Uterus (tissue), 2 donors: ENCODE results near the gene LBH.

Experiments
- CTCF ChIP-seq, 4 experiments: fragments of 200-600 bp in 2 of 4; fragments of 450-650 bp in 2 of 4; sonication (generic) in 2 of 4; IDR thresholded peaks; one replicate each; pipeline ENCODE4 v1.5.1; 2016 to 2019; ENCODE audit warnings: antibody characterized with exemption in 4 of 4, mild to moderate bottlenecking in 2 of 4, moderate library complexity in 1 of 4
- POLR2A ChIP-seq, 2 donors: fragments of 450-650 bp; IDR thresholded peaks; one replicate each; pipeline ENCODE4 v1.6.1; 2016; ENCODE audit warnings: antibody characterized with exemption in 2 of 2, mild to moderate bottlenecking in 1 of 2, moderate library complexity in 1 of 2

- TF ChIP-seq POLR2A (IDR thresholded peaks at IDR 0.05), result no peak
- TF ChIP-seq CTCF (IDR thresholded peaks at IDR 0.05), result no peak
Measured at GRCh38 chr2:30205456-30205855, 25.9 kb upstream of the LBH start.
